ENCODE measurements around the gene ASGR2. TPM values are rescaled to one million over a fixed set of nuclear protein-coding genes. Genes with fewer than 3 reads are reported as not detected.
"Not testable (repeated sequence)": the region's sequence is repeated elsewhere in the genome, so short reads cannot be mapped to it uniquely, and the experiment has no call there.

The ASGR2 gene
- polyA plus RNA-seq, 1 donor (not counting 4 experiments of a cell fraction or from before 2014, with no cell fraction given): not detected

DNA sequence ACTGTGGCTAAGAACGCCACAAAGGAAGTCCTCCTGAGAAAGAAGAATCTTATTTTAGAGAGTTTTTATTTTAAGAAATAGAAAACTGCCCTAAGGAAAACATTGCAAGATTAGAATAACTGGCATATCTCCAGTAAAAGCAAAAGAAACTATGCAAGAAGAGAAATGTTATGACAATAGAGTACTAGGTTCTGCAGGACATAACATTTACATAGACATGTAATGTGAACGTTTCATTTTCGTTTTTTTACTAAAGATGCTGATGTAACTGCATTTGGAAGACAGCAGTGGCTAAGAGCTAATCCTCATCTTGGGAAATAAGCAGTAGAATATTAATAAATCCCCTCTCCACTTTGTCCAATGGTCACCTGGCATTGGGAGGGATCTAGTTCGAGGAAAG is 7.8 kb upstream of the ASGR2 start:
- Histone ChIP-seq H3K36me3 (ENCODE audit: control insufficient read depth in 2 of 2, extremely low read depth in 1 of 2, insufficient read depth in 2 of 2, low read length in 2 of 2) (no peaks in the 10 kb centered on the region), H3K4me1 (ENCODE audit: control insufficient read depth, extremely low read depth, insufficient read depth, low read length) (no peaks in the 10 kb centered on the region), H3K27me3 (ENCODE audit: control insufficient read depth, extremely low read depth, insufficient read depth, low read length) (no peaks in the 10 kb centered on the region), H3K9me3 (ENCODE audit: control insufficient read depth, low read depth, low read length) (no peaks in the 10 kb centered on the region), H3K4me2 (ENCODE audit: control insufficient read depth, extremely low read depth, insufficient read depth, low read depth, low read length) (no peak overlapping the region), H4K20me1 (ENCODE audit: control insufficient read depth, extremely low read depth, insufficient read depth, low read length) (peaks cover 2% of the 10 kb centered on the region), H3K9ac (ENCODE audit: control insufficient read depth, extremely low read depth, insufficient read depth, low read length) (no peak overlapping the region), H3K79me2 (ENCODE audit: control insufficient read depth, insufficient read depth, low read length) (no peaks in the 10 kb centered on the region), H2AFZ (ENCODE audit: control insufficient read depth, low read length) (no peak overlapping the region), H3K9me1 (ENCODE audit: control insufficient read depth, extremely low read depth, insufficient read depth, low read length) (no peaks in the 10 kb centered on the region), H3K4me3 (ENCODE audit: control insufficient read depth in 2 of 3, extremely low read depth in 1 of 3, insufficient read depth in 2 of 3, low read depth in 1 of 3, low read length in 3 of 3) (no peak overlapping the region), H3K27ac (ENCODE audit: control insufficient read depth, insufficient read depth, low read length) (no peak overlapping the region)
- dilution Hi-C loops (cut with MboI; ENCODE audit: extremely low pct_ligation_motif_present, low sequenced_read_pairs): no loop called here
- DNase-seq (ENCODE audit: low read depth, low spot score) (no peak), FAIRE-seq (no peak)
- TF ChIP-seq, protein P1, sequence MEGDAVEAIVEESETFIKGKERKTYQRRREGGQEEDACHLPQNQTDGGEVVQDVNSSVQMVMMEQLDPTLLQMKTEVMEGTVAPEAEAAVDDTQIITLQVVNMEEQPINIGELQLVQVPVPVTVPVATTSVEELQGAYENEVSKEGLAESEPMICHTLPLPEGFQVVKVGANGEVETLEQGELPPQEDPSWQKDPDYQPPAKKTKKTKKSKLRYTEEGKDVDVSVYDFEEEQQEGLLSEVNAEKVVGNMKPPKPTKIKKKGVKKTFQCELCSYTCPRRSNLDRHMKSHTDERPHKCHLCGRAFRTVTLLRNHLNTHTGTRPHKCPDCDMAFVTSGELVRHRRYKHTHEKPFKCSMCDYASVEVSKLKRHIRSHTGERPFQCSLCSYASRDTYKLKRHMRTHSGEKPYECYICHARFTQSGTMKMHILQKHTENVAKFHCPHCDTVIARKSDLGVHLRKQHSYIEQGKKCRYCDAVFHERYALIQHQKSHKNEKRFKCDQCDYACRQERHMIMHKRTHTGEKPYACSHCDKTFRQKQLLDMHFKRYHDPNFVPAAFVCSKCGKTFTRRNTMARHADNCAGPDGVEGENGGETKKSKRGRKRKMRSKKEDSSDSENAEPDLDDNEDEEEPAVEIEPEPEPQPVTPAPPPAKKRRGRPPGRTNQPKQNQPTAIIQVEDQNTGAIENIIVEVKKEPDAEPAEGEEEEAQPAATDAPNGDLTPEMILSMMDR (optimal IDR thresholded peaks at IDR 0.05 in 1 of 3, IDR thresholded peaks at IDR 0.05 in 1 of 3, conservative IDR thresholded peaks at IDR 0.05 in 1 of 3; ENCODE audit: extremely low read depth in 1 of 3, insufficient read depth in 2 of 3, low read length in 3 of 3): no peak
- no peak for TF ChIP-seq EZH2 (IDR thresholded peaks at IDR 0.05; ENCODE audit: low read length)

DNA sequence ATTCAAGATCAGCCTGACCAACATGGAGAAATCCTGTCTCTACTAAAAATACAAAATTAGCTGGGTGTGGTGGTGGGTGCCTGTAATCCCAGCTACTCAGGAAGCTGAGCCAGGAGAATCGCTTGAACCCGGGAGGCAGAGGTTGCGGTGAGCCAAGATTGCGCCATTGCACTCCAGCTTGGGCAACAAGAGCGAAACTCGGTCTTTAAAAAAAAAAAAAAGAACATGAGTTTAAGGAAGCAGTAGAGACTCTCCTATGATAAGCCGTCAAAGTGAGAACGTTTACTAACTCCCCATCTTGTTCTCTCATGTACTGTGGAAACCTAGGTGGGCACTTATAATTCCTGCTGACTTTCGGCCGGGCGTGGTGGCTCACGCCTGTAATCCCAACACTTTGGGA is 6.0 kb upstream of the ASGR2 start:
- FAIRE-seq; H3K4me2 ChIP-seq (ENCODE audit: control insufficient read depth, extremely low read depth, insufficient read depth, low read depth, low read length); H3K4me1 ChIP-seq (ENCODE audit: control insufficient read depth, extremely low read depth, insufficient read depth, low read length); H3K27ac ChIP-seq (ENCODE audit: control insufficient read depth, insufficient read depth, low read length); H3K79me2 ChIP-seq (ENCODE audit: control insufficient read depth, insufficient read depth, low read length); H2AFZ ChIP-seq (ENCODE audit: control insufficient read depth, low read length); H4K20me1 ChIP-seq (ENCODE audit: control insufficient read depth, extremely low read depth, insufficient read depth, low read length); H3K4me3 ChIP-seq (ENCODE audit: control insufficient read depth in 2 of 3, extremely low read depth in 1 of 3, insufficient read depth in 2 of 3, low read depth in 1 of 3, low read length in 3 of 3); DNase-seq (ENCODE audit: low read depth, low spot score); H3K9ac ChIP-seq (ENCODE audit: control insufficient read depth, extremely low read depth, insufficient read depth, low read length); H3K36me3 ChIP-seq (ENCODE audit: control insufficient read depth in 2 of 2, extremely low read depth in 1 of 2, insufficient read depth in 2 of 2, low read length in 2 of 2); H3K9me3 ChIP-seq (ENCODE audit: control insufficient read depth, low read depth, low read length); H3K27me3 ChIP-seq (ENCODE audit: control insufficient read depth, extremely low read depth, insufficient read depth, low read length); dilution Hi-C loops (cut with MboI; ENCODE audit: extremely low pct_ligation_motif_present, low sequenced_read_pairs); H3K9me1 ChIP-seq (ENCODE audit: control insufficient read depth, extremely low read depth, insufficient read depth, low read length): not testable (repeated sequence)

DNA sequence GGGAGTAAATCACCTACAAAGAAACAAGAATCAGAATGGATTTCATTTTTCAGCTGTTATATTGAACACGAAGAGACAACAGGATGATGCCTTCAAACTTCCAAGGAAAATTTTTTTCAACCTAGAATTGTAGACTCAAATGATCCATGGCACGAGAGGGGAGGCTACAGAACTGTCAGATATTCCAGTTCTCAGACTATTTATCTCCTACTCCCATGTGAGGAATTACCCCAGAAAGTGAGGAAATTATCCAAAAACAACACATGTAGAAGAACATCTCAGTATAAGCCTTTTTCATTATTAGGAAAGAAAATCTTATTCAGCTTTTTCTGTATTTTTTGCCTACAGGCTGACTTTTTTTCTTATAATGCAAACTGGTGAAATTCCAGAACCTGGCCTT is 5.5 kb upstream of the ASGR2 start:
- no peaks in the 10 kb centered on the region for H3K4me1 ChIP-seq (ENCODE audit: control insufficient read depth, extremely low read depth, insufficient read depth, low read length)
- no peaks in the 10 kb centered on the region for H3K36me3 ChIP-seq (ENCODE audit: control insufficient read depth in 2 of 2, extremely low read depth in 1 of 2, insufficient read depth in 2 of 2, low read length in 2 of 2)
- H3K9me1 ChIP-seq (ENCODE audit: control insufficient read depth, extremely low read depth, insufficient read depth, low read length): no peaks in the 10 kb centered on the region
- no peak overlapping the region for H2AFZ ChIP-seq (ENCODE audit: control insufficient read depth, low read length)
- no peak overlapping the region for H3K9ac ChIP-seq (ENCODE audit: control insufficient read depth, extremely low read depth, insufficient read depth, low read length)
- TF ChIP-seq, protein P1 (optimal IDR thresholded peaks at IDR 0.05 in 1 of 3, IDR thresholded peaks at IDR 0.05 in 1 of 3, conservative IDR thresholded peaks at IDR 0.05 in 1 of 3; ENCODE audit: extremely low read depth in 1 of 3, insufficient read depth in 2 of 3, low read length in 3 of 3): no peak
- no peak overlapping the region for H3K27ac ChIP-seq (ENCODE audit: control insufficient read depth, insufficient read depth, low read length)
- FAIRE-seq (no peak), DNase-seq (ENCODE audit: low read depth, low spot score) (no peak)
- no peaks in the 10 kb centered on the region for H3K27me3 ChIP-seq (ENCODE audit: control insufficient read depth, extremely low read depth, insufficient read depth, low read length)
- H3K79me2 ChIP-seq (ENCODE audit: control insufficient read depth, insufficient read depth, low read length): no peaks in the 10 kb centered on the region
- H3K4me2 ChIP-seq (ENCODE audit: control insufficient read depth, extremely low read depth, insufficient read depth, low read depth, low read length): no peak overlapping the region
- H4K20me1 ChIP-seq (ENCODE audit: control insufficient read depth, extremely low read depth, insufficient read depth, low read length): peaks cover 2% of the 10 kb centered on the region
- no peaks in the 10 kb centered on the region for H3K9me3 ChIP-seq (ENCODE audit: control insufficient read depth, low read depth, low read length)
- no peak overlapping the region for H3K4me3 ChIP-seq (ENCODE audit: control insufficient read depth in 2 of 3, extremely low read depth in 1 of 3, insufficient read depth in 2 of 3, low read depth in 1 of 3, low read length in 3 of 3)
- dilution Hi-C loops (cut with MboI; ENCODE audit: extremely low pct_ligation_motif_present, low sequenced_read_pairs): no loop called here

Measured in keratinocyte (primary cell).